K562 (cell line): ENCODE results near the gene RABL2A. TPM values are rescaled to one million over a fixed set of nuclear protein-coding genes. Genes with fewer than 3 reads are reported as not detected.
"Not testable (repeated sequence)": the region's sequence is repeated elsewhere in the genome, so short reads cannot be mapped to it uniquely, and the experiment has no call there.

Experiments
- ATAC-seq: fragments of 200-7000 bp; cut with Tn5 transposase; 3 replicates; pipeline ENCODE4 v1.9.1; 2020; ENCODE audit warnings: moderate library complexity
- BruUV-seq: library from RNA; stranded (reverse); fragments of 400-500 nt; replicated peaks from 2 replicates; lab custom pipeline; 2021; lab: Mats Ljungman, UMichigan
- CTCF ChIA-PET: fragments of 300-600 bp; formaldehyde crosslinking; extraction: SDS; loops from one replicate; lab custom pipeline; 2021; ENCODE audit warnings: low intra/inter-chr PET ratio; lab: Yijun Ruan, JAX
- POLR2A ChIA-PET: fragments of 300-600, 350-650 bp; sonication (Branson Sonifier 250); formaldehyde crosslinking; extraction: SDS; loops from one replicate; lab custom pipeline; 2021; ENCODE audit warnings: antibody characterized with exemption, inconsistent platforms; lab: Yijun Ruan, JAX
- DNase-seq, 4 experiments: peaks; one replicate each; pipeline versions ENCODE4 v3.0.0 to v3.0.0-alpha.2; 2011 to 2018; ENCODE audit warnings: low spot score in 3 of 4, mixed read lengths in 3 of 4; ENCODE audit errors: extremely low read depth in 1 of 4
- FAIRE-seq: peaks from 2 replicates; lab custom pipeline; 2011; peaks lifted over from hg19 to GRCh38; lab: Jason Lieb, UNC
- H2AFZ ChIP-seq: 2 replicates; pipeline ENCODE4 v1.6.0; 2011; ENCODE audit warnings: low read depth, low read length, control low read depth, inconsistent platforms
- H3K27ac ChIP-seq: fragments of 200-600 bp; 3 replicates; pipeline ENCODE4 v1.8.0; 2011; ENCODE audit warnings: low read depth, mild to moderate bottlenecking, control low read depth, inconsistent platforms, low read length, moderate library complexity, mixed read lengths; ENCODE audit errors: extremely low read depth
- H3K27me3 ChIP-seq, 2 experiments: fragments of 300-600 bp in 1 of 2; 2 replicates in 1 of 2; 3 replicates in 1 of 2; pipeline versions ENCODE4 v1.6.0 to v1.8.0; 2011; ENCODE audit warnings: inconsistent platforms in 2 of 2, low read length in 2 of 2, mild to moderate bottlenecking in 1 of 2, mixed read lengths in 1 of 2, moderate library complexity in 1 of 2; ENCODE audit not compliant: control insufficient read depth in 2 of 2, insufficient read depth in 2 of 2
- H3K36me3 ChIP-seq: fragments of 300-600 bp; 3 replicates; pipeline ENCODE4 v1.8.0; 2011; ENCODE audit warnings: mild to moderate bottlenecking, low read length, inconsistent platforms; ENCODE audit not compliant: control insufficient read depth, insufficient read depth
- H3K4me1 ChIP-seq, 2 experiments: fragments of 200-600 bp in 1 of 2; replicated peaks in 1 of 2; 2 replicates in 1 of 2; 3 replicates in 1 of 2; pipeline versions ENCODE4 v1.5.1 to v1.8.0; 2011; ENCODE audit warnings: inconsistent platforms in 2 of 2, low read length in 2 of 2, mild to moderate bottlenecking in 1 of 2, mixed read lengths in 1 of 2, moderate library complexity in 1 of 2; ENCODE audit not compliant: control insufficient read depth in 2 of 2, insufficient read depth in 2 of 2
- H3K4me2 ChIP-seq: 2 replicates; pipeline ENCODE4 v1.6.1; 2011; ENCODE audit warnings: low read length, control low read depth, inconsistent platforms, mixed read lengths; ENCODE audit not compliant: insufficient read depth
- H3K4me3 ChIP-seq: fragments of 200-600 bp; sonication (generic), shearing (Covaris generic); 2 replicates; pipeline ENCODE4 v1.5.1; 2016; ENCODE audit warnings: control low read depth, inconsistent platforms
- H3K79me2 ChIP-seq: fragments of 200-600 bp; 3 replicates; pipeline ENCODE4 v1.8.0; 2011; ENCODE audit warnings: low read length, inconsistent platforms; ENCODE audit not compliant: control insufficient read depth, insufficient read depth
- H3K9ac ChIP-seq, 2 experiments: 2 replicates each; pipeline versions ENCODE4 v1.6.0 to v1.6.1; 2011; ENCODE audit warnings: low read depth in 2 of 2, low read length in 2 of 2, control low read depth in 1 of 2, inconsistent platforms in 1 of 2, mild to moderate bottlenecking in 1 of 2, mixed read lengths in 1 of 2; ENCODE audit not compliant: insufficient read depth in 1 of 2
- H3K9me1 ChIP-seq: one replicate; pipeline ENCODE4 v1.6.0; 2011; ENCODE audit warnings: inconsistent platforms, mild to moderate bottlenecking, low read length, moderate library complexity; ENCODE audit not compliant: control insufficient read depth, insufficient read depth
- H3K9me3 ChIP-seq: replicated peaks from 2 replicates; pipeline ENCODE4 v1.5.1; 2011; ENCODE audit warnings: low read depth, low read length, inconsistent platforms; ENCODE audit not compliant: control insufficient read depth, insufficient read depth
- H4K20me1 ChIP-seq: replicated peaks from 2 replicates; pipeline ENCODE4 v1.6.1; 2011; ENCODE audit warnings: low read length, inconsistent platforms, mixed read lengths; ENCODE audit not compliant: control insufficient read depth, insufficient read depth
- ELF1 ChIP-seq: fragments of 200-800 bp; sonication (Bioruptor generic); IDR thresholded peaks from 2 replicates; pipeline ENCODE4 v1.6.1; 2016; ENCODE audit warnings: missing genetic modification characterization, missing compliant biosample characterization
- GABPA ChIP-seq: fragments of 200-800 bp; sonication (Bioruptor generic); conservative IDR thresholded peaks from 2 replicates; pipeline ENCODE4 v1.6.1; 2016; ENCODE audit warnings: low read depth, missing genetic modification characterization, missing compliant biosample characterization
- GTF2E2 ChIP-seq: fragments of 200-800 bp; sonication (Bioruptor generic); IDR thresholded peaks from 2 replicates; pipeline ENCODE4 v1.6.1; 2016; ENCODE audit warnings: missing genetic modification characterization, missing compliant biosample characterization
- RAD21 ChIP-seq, 2 experiments: fragments of 250-450 bp in 1 of 2; fragments of 450-650 bp in 1 of 2; sonication (Bioruptor Pico) in 1 of 2; formaldehyde crosslinking in 1 of 2; IDR thresholded peaks in 1 of 2; conservative IDR thresholded peaks in 1 of 2; 2 replicates each; pipeline versions ENCODE4 v1.4.0 to v1.8.0; 2020 to 2022; ENCODE audit warnings: mild to moderate bottlenecking in 2 of 2, moderate library complexity in 1 of 2
- REST ChIP-seq, 2 experiments: fragments of 450-650 bp; formaldehyde crosslinking in 1 of 2; IDR thresholded peaks; 2 replicates each; pipeline versions ENCODE4 v1.4.0 to v1.6.1; 2014 to 2020; ENCODE audit warnings: mild to moderate bottlenecking in 2 of 2, borderline replicate concordance in 1 of 2, low read depth in 1 of 2
- WGBS: fragments of 100-300 bp; shearing (Covaris generic); methylation state at CpG from one replicate; pipeline ENCODE4 v1.1.6; 2016; ENCODE audit warnings: low coverage, mixed read lengths; ENCODE audit not compliant: insufficient coverage; ENCODE audit errors: missing lambda C conversion rate; 5-methylcytosine and 5-hydroxymethylcytosine counted together
- in situ Hi-C: fragments of 300-500 bp; cut with MboI; formaldehyde crosslinking; loops from 4 replicates; pipeline ENCODE4 v1.15.0; 2018; ENCODE audit warnings: inconsistent platforms, mixed read lengths
- intact Hi-C: fragments of 100-400 bp; cut with micrococcal nuclease; formaldehyde crosslinking; loops from 2 replicates; pipeline ENCODE4 v1.14.2; 2022
- polyA plus RNA-seq, 8 experiments: library from polyadenylated mRNA; depleted of rRNA in 4 of 8; stranded (reverse) in 5 of 8; unstranded in 3 of 8; fragments of >200 nt; fragmentation: Nextera tagmentation in 2 of 8; fragmentation: Illumina TruSeq in 1 of 8; extraction: Ambion mirVana in 2 of 8; extraction: Trizol in 1 of 8; gene quantifications; 2 replicates each; pipeline versions ENCODE4 v1.2.1 to v1.2.3, GENCODE V29; 2011 to 2014; ENCODE audit warnings: inconsistent platforms in 1 of 8, missing spikeins in 1 of 8
- total RNA-seq, 7 experiments: library from RNA; depleted of rRNA in 6 of 7; stranded (reverse); fragments of >200 nt in 6 of 7; fragmentation: Illumina TruSeq in 2 of 7; extraction: Trizol in 2 of 7; gene quantifications; 2 replicates each; pipeline versions ENCODE4 v1.2.1 to v1.2.3, GENCODE V29; 2011 to 2021; ENCODE audit warnings: low replicate concordance in 1 of 7

RABL2A gene
- total and polyA plus RNA-seq, 9 of the 15 experiments (the other 6 are each of a cell fraction or from before 2014, with no cell fraction given), result 0.27 to 5.8 (median 3.2) TPM

- FAIRE-seq, ATAC-seq, DNase-seq, CTCF ChIA-PET, H3K9me1 ChIP-seq, H3K4me1 ChIP-seq, H2AFZ ChIP-seq, intact Hi-C loops, H4K20me1 ChIP-seq, H3K27me3 ChIP-seq, H3K9me3 ChIP-seq, in situ Hi-C loops, BruUV-seq, POLR2A ChIA-PET, H3K36me3 ChIP-seq: not testable (repeated sequence)
- Histone ChIP-seq H3K4me3 (peak overlapping the region; percentile 62), H3K79me2 (peaks cover 18% of the 10 kb centered on the region), H3K27ac (peak overlapping the region; percentile 58), H3K4me2 (peak overlapping the region; percentile 58), H3K9ac (peak overlapping the region; percentile 85 to 86)
- TF ChIP-seq GABPA (tag) (peak; percentile 31), GTF2E2 (0 out of 2 replicates have a peak, but pooled peaks have one; percentile 62), ELF1 (tag) (0 out of 2 replicates have a peak, but pooled peaks have one; percentile 11)
- WGBS, result under 1% methylated on average over 13 of the region's 47 CpGs
Observed at GRCh38 chr2:113584311-113585092, 42.6 kb upstream of the RABL2A start.

- POLR2A ChIA-PET; intact Hi-C loops; H3K27ac ChIP-seq; H2AFZ ChIP-seq; H4K20me1 ChIP-seq; H3K36me3 ChIP-seq; H3K9me3 ChIP-seq; H3K9ac ChIP-seq; H3K27me3 ChIP-seq; H3K4me1 ChIP-seq; H3K4me2 ChIP-seq; CTCF ChIA-PET; BruUV-seq; H3K4me3 ChIP-seq; in situ Hi-C loops; FAIRE-seq; H3K9me1 ChIP-seq; ATAC-seq; TF ChIP-seq REST (CRISPR knock-in tag; IDR thresholded peaks at IDR 0.05; ENCODE audit: low read depth): not testable (repeated sequence)
- H3K79me2 ChIP-seq, result peaks cover 18% of the 10 kb centered on the region
- peak in 3 of 4 experiments; percentile 5 to 67 (median 12) for DNase-seq
- 16% methylated on average over 3 of the region's 3 CpGs for WGBS
- TF ChIP-seq REST (IDR thresholded peaks at IDR 0.05; ENCODE audit: borderline replicate concordance) (peak; percentile 18; the same call in 1 of the 2 replicates), RAD21 (CRISPR knock-in tag; conservative IDR thresholded peaks at IDR 0.05 in 1 of 2, IDR thresholded peaks at IDR 0.05 in 1 of 2) (peak in 1 of 2 experiments; percentile 42; a peak in 3 of 4 replicates)
Observed at GRCh38 chr2:113587201-113587600, 39.9 kb upstream of the RABL2A start.
